ENCODE measurements around the gene MYO1B.

GRCh38 chr2:191270306-191271161, 25.3 kb downstream of the MYO1B start:
- TF ChIP-seq, protein P1, sequence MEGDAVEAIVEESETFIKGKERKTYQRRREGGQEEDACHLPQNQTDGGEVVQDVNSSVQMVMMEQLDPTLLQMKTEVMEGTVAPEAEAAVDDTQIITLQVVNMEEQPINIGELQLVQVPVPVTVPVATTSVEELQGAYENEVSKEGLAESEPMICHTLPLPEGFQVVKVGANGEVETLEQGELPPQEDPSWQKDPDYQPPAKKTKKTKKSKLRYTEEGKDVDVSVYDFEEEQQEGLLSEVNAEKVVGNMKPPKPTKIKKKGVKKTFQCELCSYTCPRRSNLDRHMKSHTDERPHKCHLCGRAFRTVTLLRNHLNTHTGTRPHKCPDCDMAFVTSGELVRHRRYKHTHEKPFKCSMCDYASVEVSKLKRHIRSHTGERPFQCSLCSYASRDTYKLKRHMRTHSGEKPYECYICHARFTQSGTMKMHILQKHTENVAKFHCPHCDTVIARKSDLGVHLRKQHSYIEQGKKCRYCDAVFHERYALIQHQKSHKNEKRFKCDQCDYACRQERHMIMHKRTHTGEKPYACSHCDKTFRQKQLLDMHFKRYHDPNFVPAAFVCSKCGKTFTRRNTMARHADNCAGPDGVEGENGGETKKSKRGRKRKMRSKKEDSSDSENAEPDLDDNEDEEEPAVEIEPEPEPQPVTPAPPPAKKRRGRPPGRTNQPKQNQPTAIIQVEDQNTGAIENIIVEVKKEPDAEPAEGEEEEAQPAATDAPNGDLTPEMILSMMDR (conservative IDR thresholded peaks at IDR 0.05; ENCODE audit: low read depth, low read length), result no peak
- TF ChIP-seq EZH2phosphoT487 (IDR thresholded peaks at IDR 0.05; ENCODE audit: borderline replicate concordance, low read length), result no peak

Data from PC-3 (cell line).